Tibial artery (tissue), 4 donors: ENCODE results near the gene RIMS1.

Source experiments
- DNase-seq, 2 donors: peaks; one replicate each; pipeline ENCODE4 v3.0.0-alpha.2; 2019
- H3K27ac ChIP-seq, 2 donors: fragments of 200-600 bp; sonication (generic) in 1 of 2; 1 replicate in 1 of 2; 2 replicates in 1 of 2; pipeline ENCODE4 v1.5.1; 2018 to 2019; ENCODE audit warnings: mild to moderate bottlenecking in 1 of 2
- H3K27me3 ChIP-seq, 2 donors: fragments of 200-600 bp; sonication (generic) in 1 of 2; one replicate each; pipeline versions ENCODE4 v1.5.1 to v1.6.0; 2016 to 2019
- H3K36me3 ChIP-seq, 3 donors: fragments of 200-600 bp; sonication (generic) in 2 of 3; one replicate each; pipeline ENCODE4 v1.5.1; 2016 to 2019; ENCODE audit warnings: mild to moderate bottlenecking in 2 of 3
- H3K4me1 ChIP-seq, 4 donors: fragments of 200-600 bp; sonication (generic) in 2 of 4; 1 replicate in 3 of 4; 2 replicates in 1 of 4; pipeline ENCODE4 v1.5.1; 2016 to 2019
- H3K4me3 ChIP-seq, 2 donors: fragments of 200-600 bp; sonication (generic) in 1 of 2; 1 replicate in 1 of 2; 2 replicates in 1 of 2; pipeline ENCODE4 v1.5.1; 2018 to 2019; ENCODE audit warnings: mild to moderate bottlenecking in 2 of 2
- H3K9me3 ChIP-seq, 3 donors: fragments of 200-600 bp; sonication (generic) in 1 of 3; one replicate each; pipeline ENCODE4 v1.5.1; 2016 to 2019
- CTCF ChIP-seq, 2 experiments: fragments of 200-600 bp in 1 of 2; fragments of 450-650 bp in 1 of 2; IDR thresholded peaks; one replicate each; pipeline ENCODE4 v1.5.1; 2017 to 2019; ENCODE audit warnings: antibody characterized with exemption in 2 of 2, mild to moderate bottlenecking in 1 of 2, moderate library complexity in 1 of 2
- intact Hi-C: fragments of 100-400 bp; cut with DNase I; formaldehyde crosslinking; loops from one replicate; pipeline ENCODE4 v1.15.0; 2023; ENCODE audit warnings: low total_unique reads

RIMS1 gene

GRCh38 chr6:72417759-72418158 is 531.4 kb downstream of the RIMS1 start:
- H3K9me3 ChIP-seq = no peaks in the 10 kb centered on the region
- intact Hi-C loops = loop anchor here (10.0 kb wide), 1 partner anchor 767 kb away; no protein-coding TSS in a partner anchor
- peaks cover 0 to 3% of the 10 kb centered on the region in 2 donors for H3K27me3 ChIP-seq
- H3K36me3 ChIP-seq = no peaks in the 10 kb centered on the region
- TF ChIP-seq CTCF (IDR thresholded peaks at IDR 0.05) = no peak
- H3K4me1 ChIP-seq = peaks cover 0 to 13% (median 1%) of the 10 kb centered on the region in 4 donors
- no peak for DNase-seq
- H3K27ac ChIP-seq = no peak overlapping the region
- H3K4me3 ChIP-seq = no peak overlapping the region

- no peak overlapping the region for H3K27ac ChIP-seq
- peaks cover 0 to 13% (median 1%) of the 10 kb centered on the region in 4 donors for H3K4me1 ChIP-seq
- intact Hi-C loops = loop anchor here (10.0 kb wide), 1 partner anchor 766 kb away; no protein-coding TSS in a partner anchor
- H3K4me3 ChIP-seq = no peak overlapping the region
- H3K27me3 ChIP-seq = no peaks in the 10 kb centered on the region
- H3K36me3 ChIP-seq = no peaks in the 10 kb centered on the region
- no peak for TF ChIP-seq CTCF (IDR thresholded peaks at IDR 0.05)
- DNase-seq = no peak
- H3K9me3 ChIP-seq = no peaks in the 10 kb centered on the region
Observed at GRCh38 chr6:72418495-72418894, 532.1 kb downstream of the RIMS1 start.

- no peak for TF ChIP-seq CTCF (IDR thresholded peaks at IDR 0.05)
- intact Hi-C loops = loop anchor here (10.0 kb wide), 1 partner anchor 765 kb away; no protein-coding TSS in a partner anchor
- Histone ChIP-seq H3K27me3 (no peaks in the 10 kb centered on the region), H3K27ac (no peak overlapping the region), H3K9me3 (no peaks in the 10 kb centered on the region), H3K4me1 (peaks cover 0 to 13% (median 1%) of the 10 kb centered on the region in 4 donors), H3K36me3 (no peaks in the 10 kb centered on the region), H3K4me3 (no peak overlapping the region)
- DNase-seq = no peak
Observed at GRCh38 chr6:72419966-72420365, 533.6 kb downstream of the RIMS1 start.

DNA sequence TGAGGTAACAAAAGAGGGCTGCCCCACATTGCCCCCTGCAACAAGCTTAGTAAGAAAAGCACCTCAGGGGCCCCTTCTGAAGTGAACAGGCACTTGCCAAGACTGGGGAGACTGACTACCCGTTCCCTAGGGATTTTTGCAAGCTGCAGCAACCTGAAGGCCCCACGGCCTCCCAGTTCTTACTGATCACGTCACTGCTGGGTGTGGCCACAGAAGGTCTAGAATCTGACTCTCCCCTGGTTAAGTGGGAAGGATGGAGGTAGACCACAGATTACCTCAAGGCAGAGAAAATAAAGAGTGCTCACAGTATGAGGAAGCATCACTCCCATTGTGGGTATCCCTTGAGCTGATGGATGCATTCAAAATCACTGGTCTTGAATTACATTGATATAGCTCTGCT is 534.1 kb downstream of the RIMS1 start:
- DNase-seq = no peak
- Histone ChIP-seq H3K27ac (no peak overlapping the region), H3K27me3 (no peaks in the 10 kb centered on the region), H3K4me3 (no peak overlapping the region), H3K36me3 (no peaks in the 10 kb centered on the region), H3K9me3 (no peaks in the 10 kb centered on the region), H3K4me1 (peaks cover 0 to 13% (median 1%) of the 10 kb centered on the region in 4 donors)
- intact Hi-C loops = no loop called here
- TF ChIP-seq CTCF (IDR thresholded peaks at IDR 0.05) = no peak

GRCh38 chr6:72421387-72421786 is 535.0 kb downstream of the RIMS1 start:
- no peak overlapping the region for H3K27ac ChIP-seq
- no peak for DNase-seq
- TF ChIP-seq CTCF (IDR thresholded peaks at IDR 0.05) = no peak
- no peaks in the 10 kb centered on the region for H3K27me3 ChIP-seq
- no peaks in the 10 kb centered on the region for H3K36me3 ChIP-seq
- no peak overlapping the region for H3K4me3 ChIP-seq
- intact Hi-C loops = no loop called here
- H3K9me3 ChIP-seq = no peaks in the 10 kb centered on the region
- H3K4me1 ChIP-seq = peaks cover 0 to 13% (median 1%) of the 10 kb centered on the region in 4 donors

DNA sequence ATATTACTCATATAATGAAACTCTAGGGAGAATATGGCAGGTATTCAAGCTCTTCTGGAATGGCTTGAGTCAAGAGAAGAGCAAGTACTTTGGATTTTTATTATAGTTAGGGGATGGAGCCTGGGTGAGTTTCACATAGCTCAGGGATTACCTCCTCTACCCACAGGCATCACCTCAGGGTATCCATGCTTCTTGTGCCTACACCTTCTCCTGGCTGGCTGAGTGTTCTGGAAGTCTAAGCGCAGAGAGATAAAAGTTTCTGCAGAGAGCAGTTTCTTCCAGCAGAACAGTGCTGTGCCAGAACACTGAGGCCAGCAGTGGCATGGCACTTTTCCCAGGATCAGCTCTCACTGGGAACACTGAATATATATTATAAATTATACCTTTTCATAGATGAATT is 535.8 kb downstream of the RIMS1 start:
- intact Hi-C loops = no loop called here
- Histone ChIP-seq H3K27ac (no peak overlapping the region), H3K4me3 (no peak overlapping the region), H3K36me3 (no peaks in the 10 kb centered on the region), H3K4me1 (peaks cover 0 to 13% (median 1%) of the 10 kb centered on the region in 4 donors), H3K27me3 (no peaks in the 10 kb centered on the region), H3K9me3 (no peaks in the 10 kb centered on the region)
- no peak for DNase-seq
- no peak for TF ChIP-seq CTCF (IDR thresholded peaks at IDR 0.05)
